Renal cortex interstitium (tissue), 15 donors: Measurements from ENCODE around the gene OR2T35. TPM values are rescaled to one million over a fixed set of nuclear protein-coding genes. Genes with fewer than 3 reads are reported as not detected.
"Not testable (repeated sequence)": the region's sequence is repeated elsewhere in the genome, so short reads cannot be mapped to it uniquely, and the experiment has no call there.

Experiments used
- DNase-seq, 11 donors: peaks; one replicate each; pipeline ENCODE4 v3.0.0-alpha.2; 2013; ENCODE audit warnings: low read depth in 9 of 11, low spot score in 4 of 11; ENCODE audit errors: extremely low read depth in 1 of 11
- long read RNA-seq, 16 experiments: transcript quantifications; one replicate each; lab custom pipeline, GENCODE V29; 2026
- polyA plus RNA-seq, 3 donors: library from polyadenylated mRNA; unstranded; fragments of 120-200 nt; gene quantifications; one replicate each; pipeline ENCODE4 v1.2.1, GENCODE V29; 2013; ENCODE audit not compliant: insufficient read length in 3 of 3

Gene OR2T35
- not detected for polyA plus RNA-seq
- long read RNA-seq, donor 1: 0 reads
- long read RNA-seq, donor 2: 0 reads
- long read RNA-seq, donor 3: 0 reads
- long read RNA-seq, donor 4: 0 reads
- long read RNA-seq, donor 5: 0 reads
- long read RNA-seq, donor 6: 0 reads
- long read RNA-seq, donor 7: 0 reads
- long read RNA-seq, donor 8: 0 reads
- long read RNA-seq, donor 9: 0 reads
- long read RNA-seq, donor 10: 0 reads
- long read RNA-seq, donor 11: 0 reads
- long read RNA-seq, donor 12: 0 reads
- long read RNA-seq, donor 13: 0 reads
- long read RNA-seq, donor 14: 0 reads
- long read RNA-seq, donor 15: 0 reads
- long read RNA-seq, donor 16: 0 reads

GRCh38 chr1:248645178-248645577 lies at the start of gene OR2T35:
Gene OR2T35, minus strand, starts transcription at chr1:248645278. Its CDS starts 6,020 bp downstream, at chr1:248639258.
- not testable (repeated sequence) for DNase-seq

- DNase-seq: no peak
These were observed 46.6 kb upstream of the OR2T35 start for GRCh38 chr1:248691567-248692155.

- no peak for DNase-seq
These were observed 43.6 kb upstream of the OR2T35 start for GRCh38 chr1:248688527-248689298.

- DNase-seq: peak in 1 of 11 donors; percentile 1
These were observed 41.7 kb upstream of the OR2T35 start for GRCh38 chr1:248686815-248687214.

- no peak for DNase-seq
These were observed 36.6 kb upstream of the OR2T35 start for GRCh38 chr1:248681651-248682050.

- DNase-seq: no peak
These were observed 24.9 kb upstream of the OR2T35 start for GRCh38 chr1:248670003-248670402.

GRCh38 chr1:248663453-248664328 lies 18.6 kb upstream of the OR2T35 start:
- DNase-seq: not testable (repeated sequence)

- DNase-seq: not testable (repeated sequence)
These were observed 11.7 kb upstream of the OR2T35 start for GRCh38 chr1:248656797-248657196.

- not testable (repeated sequence) for DNase-seq
These were observed 10.3 kb upstream of the OR2T35 start, which contains the start of gene OR2T27 for GRCh38 chr1:248655354-248655753. Gene OR2T27, minus strand, starts transcription at chr1:248655528. Its CDS starts 4,644 bp downstream, at chr1:248650884.

GRCh38 chr1:248648770-248649536 lies 3.9 kb upstream of the OR2T35 start:
- DNase-seq: not testable (repeated sequence)

- not testable (repeated sequence) for DNase-seq
These were observed 2.0 kb downstream of the OR2T35 start for GRCh38 chr1:248642971-248643651.

GRCh38 chr1:248641583-248641982 lies 3.5 kb downstream of the OR2T35 start:
- not testable (repeated sequence) for DNase-seq

- DNase-seq: not testable (repeated sequence)
These were observed 4.2 kb downstream of the OR2T35 start for GRCh38 chr1:248640906-248641305.

GRCh38 chr1:248639652-248640051 lies 5.4 kb downstream of the OR2T35 start:
- not testable (repeated sequence) for DNase-seq

GRCh38 chr1:248636612-248637011 lies 8.5 kb downstream of the OR2T35 start:
- DNase-seq: not testable (repeated sequence)

- DNase-seq: not testable (repeated sequence)
These were observed 10.1 kb downstream of the OR2T35 start, which contains the start of gene OR2T11 for GRCh38 chr1:248634991-248635390. Gene OR2T11, minus strand, starts transcription at chr1:248635091. Its CDS starts 7,963 bp downstream, at chr1:248627128.

- DNase-seq: no peak
These were observed 13.6 kb downstream of the OR2T35 start for GRCh38 chr1:248631354-248632008.
